HL-60/S4 treated with retinoic acid at 250 ng/mL for 4 days and 3 days (cell line): ENCODE measurements around the gene OLFML2A.

Experiments
- in situ Hi-C: fragments of 300-500 bp; cut with MboI; formaldehyde crosslinking; loops from 2 replicates; pipeline ENCODE4 v1.7.0; 2022; ENCODE audit warnings: low sequenced_read_pairs

The OLFML2A gene

DNA sequence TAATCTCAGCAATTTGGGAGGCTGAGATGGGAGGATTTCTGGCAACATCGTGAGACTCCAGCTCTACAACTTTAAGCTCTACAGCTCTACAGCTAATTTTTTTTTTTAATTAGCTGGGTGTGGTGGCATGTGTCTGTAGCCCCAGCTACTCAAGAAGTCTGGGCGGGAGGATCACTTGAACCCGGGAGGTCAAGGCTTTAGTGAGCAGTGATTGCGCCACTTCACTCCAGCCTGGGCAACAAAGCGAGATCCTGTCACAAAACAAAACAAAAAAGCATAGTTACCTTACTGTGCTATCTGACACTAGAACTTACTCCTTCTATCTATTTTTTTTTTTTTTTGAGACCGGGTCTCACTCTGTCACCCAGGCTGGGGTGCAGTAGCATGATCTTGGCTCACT is 70.0 kb downstream of the OLFML2A start:
- in situ Hi-C loops, result no loop called here

GRCh38 chr9:124849801-124850200 is 72.9 kb downstream of the OLFML2A start:
- in situ Hi-C loops, result loop anchor here (5.0 kb wide), 1 partner anchor 78 kb away; the partner anchor contains the start of gene NR6A1

DNA sequence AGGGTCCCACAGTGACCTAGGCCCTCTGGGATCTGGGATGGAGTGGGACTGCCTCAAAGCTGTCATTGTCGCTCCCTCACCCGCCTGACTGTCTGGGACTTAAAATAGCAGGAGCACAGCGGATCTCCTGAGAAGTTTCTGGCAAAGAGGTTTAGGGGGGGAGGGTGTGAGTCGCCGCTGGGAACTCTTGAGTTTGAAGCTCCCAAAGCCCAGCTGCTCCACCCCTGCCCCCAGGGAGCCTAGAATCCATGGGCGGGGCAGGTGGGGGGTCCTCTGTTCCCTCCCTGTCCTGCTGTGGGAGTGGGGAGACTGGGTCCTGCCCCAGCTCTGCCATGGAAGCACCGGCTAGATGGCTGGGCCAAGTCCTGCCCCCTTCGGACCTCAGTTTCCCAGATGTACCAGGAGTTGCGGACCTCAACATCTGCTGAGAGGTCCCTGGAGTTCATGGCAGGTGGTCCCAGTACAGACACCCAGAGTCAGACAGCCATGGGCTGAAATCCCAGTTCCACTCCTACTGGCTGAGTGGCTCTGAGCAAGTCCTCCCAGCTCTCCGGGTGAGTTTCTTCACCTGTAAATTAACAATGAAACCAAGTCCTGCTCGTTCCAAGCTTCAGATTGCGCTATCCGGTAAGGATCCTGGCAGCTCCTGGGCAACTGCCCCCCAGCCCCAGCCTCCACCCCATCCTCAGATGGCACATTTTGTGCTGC is 75.3 kb downstream of the OLFML2A start:
- in situ Hi-C loops, result loop anchor here (5.0 kb wide), 1 partner anchor 80 kb away; the partner anchor contains the start of gene NR6A1

GRCh38 chr9:124852829-124853531 is 76.0 kb downstream of the OLFML2A start, which contains the start of gene WDR38:
WDR38 (plus strand) TSS chr9:124853460; CDS start chr9:124853532, 72 bp downstream.
- in situ Hi-C loops, result loop anchor here (5.0 kb wide), 1 partner anchor 81 kb away; the partner anchor contains the start of gene NR6A1

GRCh38 chr9:124853605-124854143 is 76.7 kb downstream of the OLFML2A start:
- in situ Hi-C loops, result loop anchor here (5.0 kb wide), 1 partner anchor 81 kb away; the partner anchor contains the start of gene NR6A1

GRCh38 chr9:124854161-124854560 is 77.2 kb downstream of the OLFML2A start:
- in situ Hi-C loops, result loop anchor here (5.0 kb wide), 1 partner anchor 82 kb away; the partner anchor contains the start of gene NR6A1

- in situ Hi-C loops, result loop anchor here (5.0 kb wide), 1 partner anchor 83 kb away; the partner anchor contains the start of gene NR6A1
Measured at GRCh38 chr9:124854822-124855221, 77.9 kb downstream of the OLFML2A start.

DNA sequence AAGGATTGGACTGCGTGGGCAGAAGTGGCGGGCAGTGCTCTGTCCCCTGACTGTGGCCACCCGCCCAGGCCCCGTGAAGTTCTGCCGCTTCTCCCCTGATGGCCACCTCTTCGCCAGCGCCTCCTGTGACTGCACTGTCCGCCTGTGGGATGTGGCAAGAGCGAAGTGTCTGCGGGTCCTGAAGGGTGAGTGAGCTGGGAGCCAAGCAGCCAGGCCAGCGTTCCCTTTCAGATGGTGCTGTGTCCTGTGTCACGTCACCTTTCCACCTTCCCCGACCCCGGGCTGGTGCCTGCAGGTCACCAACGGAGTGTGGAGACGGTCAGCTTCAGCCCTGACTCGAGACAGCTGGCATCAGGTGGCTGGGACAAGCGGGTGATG is 78.6 kb downstream of the OLFML2A start:
- in situ Hi-C loops, result no loop called here

DNA sequence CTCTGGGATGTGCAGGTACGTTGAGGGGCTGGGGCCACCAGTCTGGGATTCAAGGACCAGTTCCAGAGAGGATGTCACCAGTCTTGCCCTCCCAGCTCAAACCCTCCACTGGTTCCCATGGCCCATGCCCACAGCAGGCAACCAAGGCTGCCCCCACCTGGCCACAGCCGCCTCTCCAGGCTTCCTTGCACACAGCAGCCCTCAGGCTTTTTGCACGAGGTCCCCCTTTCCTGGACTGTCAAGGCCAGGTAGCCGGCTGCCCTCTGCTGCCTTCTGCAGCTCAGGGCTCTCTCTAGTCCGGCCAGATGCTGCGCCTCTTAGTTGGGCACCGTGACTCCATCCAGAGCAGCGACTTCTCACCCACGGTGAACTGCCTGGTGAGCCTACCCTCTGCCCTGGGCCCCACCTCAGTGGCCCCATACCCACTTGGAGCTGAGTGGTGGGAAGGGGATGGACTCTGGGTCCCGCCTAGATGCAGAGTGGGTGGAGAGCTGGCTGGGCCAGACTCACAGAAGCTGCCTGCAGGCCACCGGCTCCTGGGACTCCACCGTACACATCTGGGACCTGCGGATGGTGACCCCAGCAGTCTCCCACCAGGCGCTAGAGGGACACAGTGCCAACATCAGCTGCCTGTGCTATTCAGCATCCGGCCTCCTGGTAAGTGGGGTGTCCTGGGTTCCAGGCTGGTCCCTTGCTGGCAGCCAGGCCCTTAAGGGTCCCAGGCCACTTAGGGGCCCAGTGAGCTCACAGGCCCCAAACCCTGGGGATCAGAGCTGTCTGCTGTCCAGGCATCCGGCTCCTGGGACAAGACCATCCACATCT is 79.2 kb downstream of the OLFML2A start:
- in situ Hi-C loops, result no loop called here

DNA sequence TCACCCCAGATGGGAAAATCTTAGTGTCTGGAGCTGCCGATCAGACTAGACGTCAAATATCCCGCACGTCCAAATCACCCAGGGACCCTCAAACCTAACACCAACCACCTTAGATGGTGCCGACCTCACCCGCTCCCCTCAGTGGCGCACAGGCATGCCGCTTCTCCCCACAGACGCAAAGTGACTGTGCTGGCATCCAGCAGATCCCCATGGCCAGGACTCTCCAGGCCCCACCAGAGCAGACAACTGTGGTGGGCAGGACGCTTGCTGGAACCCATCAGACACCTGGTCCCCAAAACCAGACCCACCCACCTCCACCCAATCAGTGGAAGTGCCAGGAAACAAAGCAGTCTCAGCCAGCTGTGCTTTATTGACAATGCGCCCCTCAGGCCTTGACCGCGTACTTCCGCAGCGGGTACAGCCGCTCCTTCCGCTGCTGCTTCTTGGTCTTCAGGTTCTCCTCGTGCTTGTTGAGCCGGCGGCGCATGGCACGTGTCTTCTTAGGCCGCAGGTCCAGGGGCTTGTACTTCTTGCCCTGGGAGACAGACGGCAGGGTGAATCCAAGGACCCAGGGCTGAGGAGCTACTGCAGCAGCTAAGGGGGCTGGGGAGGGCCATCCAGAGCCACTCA is 80.7 kb downstream of the OLFML2A start:
- in situ Hi-C loops, result no loop called here

DNA sequence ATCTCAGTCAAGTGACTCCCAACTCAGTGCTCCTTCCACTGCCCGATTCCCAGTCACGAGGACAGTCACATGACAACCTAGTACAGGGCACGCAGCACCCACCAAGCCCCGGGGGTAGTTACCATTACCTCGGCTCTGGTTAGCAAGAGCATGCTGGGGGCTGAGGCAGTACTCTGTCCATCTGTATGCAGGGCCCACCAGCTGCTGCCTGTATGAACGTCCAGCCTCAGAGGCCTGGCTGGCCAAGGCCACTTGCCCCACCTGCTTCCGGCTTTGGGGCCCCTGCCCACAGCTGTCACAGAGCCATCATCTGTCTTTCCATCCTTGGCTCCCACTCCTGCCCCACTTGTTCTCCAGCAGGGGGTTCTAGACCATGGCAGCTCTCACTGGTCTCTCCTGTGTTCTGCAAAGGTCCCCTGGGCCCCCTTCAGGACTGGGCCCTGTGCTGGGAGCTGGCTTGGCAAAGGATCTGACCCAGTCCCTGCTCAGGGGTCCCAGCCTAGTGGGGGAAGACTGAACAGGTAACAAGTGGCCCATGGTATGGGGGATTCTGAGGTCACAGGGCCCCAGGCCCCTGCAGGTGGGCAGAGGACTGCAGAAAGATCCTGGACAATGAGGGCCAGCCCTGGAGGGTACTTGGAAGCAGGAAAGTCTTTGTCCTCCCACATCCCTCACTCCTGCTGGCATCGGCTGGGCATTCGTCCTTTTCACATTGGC is 81.6 kb downstream of the OLFML2A start:
- in situ Hi-C loops, result no loop called here

DNA sequence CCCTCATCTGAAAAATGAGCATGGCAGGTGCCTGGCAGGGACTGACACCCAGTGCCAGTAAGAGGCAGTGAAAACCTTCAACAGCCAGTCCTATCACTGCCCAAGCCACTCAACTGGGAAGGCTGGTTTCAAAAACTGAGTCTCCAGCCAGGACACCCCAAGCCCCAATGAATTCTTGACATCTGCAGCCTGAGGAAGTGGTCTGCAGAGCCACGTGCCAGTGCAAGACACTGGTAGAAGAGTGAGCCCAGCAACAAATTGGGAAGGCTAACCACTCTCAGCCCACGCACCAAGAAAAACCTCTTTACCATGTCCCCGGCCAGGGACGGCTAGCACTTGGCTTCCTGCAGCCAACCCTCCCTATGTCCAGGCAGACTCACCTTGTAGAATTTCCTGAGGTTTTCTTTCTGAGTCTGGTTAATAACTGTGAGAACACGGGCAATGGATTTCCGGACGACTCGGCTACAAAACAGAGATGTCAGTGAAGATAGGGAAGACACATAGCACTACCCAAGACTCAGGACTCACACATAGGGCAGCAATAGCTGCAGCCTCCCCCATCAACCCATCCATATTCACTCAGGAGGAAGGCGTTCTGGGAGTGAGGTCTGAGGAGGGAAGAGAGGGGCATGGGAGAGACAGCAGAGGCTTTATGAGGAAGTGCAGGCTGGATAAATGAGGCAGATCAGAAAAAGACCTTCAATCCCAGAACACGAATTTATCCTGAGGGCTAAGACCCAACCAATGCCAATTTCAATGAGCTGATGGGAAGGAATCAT is 83.1 kb downstream of the OLFML2A start:
- in situ Hi-C loops, result no loop called here

- in situ Hi-C loops, result no loop called here
Measured at GRCh38 chr9:124860582-124861341, 83.8 kb downstream of the OLFML2A start.

GRCh38 chr9:124861342-124862229 is 84.7 kb downstream of the OLFML2A start, which contains the start of the genes ARPC5L and RPL35:
ARPC5L (plus strand) TSS chr9:124862130; CDS start chr9:124869291, 7,161 bp downstream.
RPL35 (minus strand) TSS chr9:124861957; CDS start chr9:124861912, 45 bp downstream.
- in situ Hi-C loops, result no loop called here

- in situ Hi-C loops, result no loop called here
Measured at GRCh38 chr9:124863371-124863871, 86.5 kb downstream of the OLFML2A start.
